Measurements from ENCODE around the gene LRRC26.

GRCh38 chr9:137199411-137200121 is 29.7 kb upstream of the LRRC26 start:
- TF ChIP-seq GATA2 (IDR thresholded peaks at IDR 0.05; ENCODE audit: low read depth, low read length) (no peak), GATA3 (IDR thresholded peaks at IDR 0.05; ENCODE audit: low read depth, low read length) (no peak)
